NB4 (cell line): Measurements from ENCODE around the gene MAEL.

Experiments
- CTCF ChIP-seq: IDR thresholded peaks from one replicate; pipeline ENCODE4 v1.5.1; 2012; ENCODE audit warnings: low read depth, low read length
- POLR2A ChIP-seq: IDR thresholded peaks from 2 replicates; pipeline ENCODE4 v1.6.1; 2011; ENCODE audit warnings: mild to moderate bottlenecking; ENCODE audit not compliant: insufficient read length; ENCODE audit errors: extremely low read depth
- TF ChIP-seq, protein P1 (sequence below): IDR thresholded peaks from 2 replicates; pipeline ENCODE4 v1.6.1; 2011; ENCODE audit warnings: low read depth, low read length

GRCh38 chr1:166969074-166969677 is 19.9 kb upstream of the MAEL start:
- no peak for TF ChIP-seq CTCF
- no peak for TF ChIP-seq POLR2A
- TF ChIP-seq, protein P1, sequence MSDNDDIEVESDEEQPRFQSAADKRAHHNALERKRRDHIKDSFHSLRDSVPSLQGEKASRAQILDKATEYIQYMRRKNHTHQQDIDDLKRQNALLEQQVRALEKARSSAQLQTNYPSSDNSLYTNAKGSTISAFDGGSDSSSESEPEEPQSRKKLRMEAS, result no peak
